ENCODE data around the gene PRPH.
"Not testable (repeated sequence)": the region's sequence is repeated elsewhere in the genome, so short reads cannot be mapped to it uniquely, and the experiment has no call there.

The PRPH gene

GRCh38 chr12:49276304-49277290, 18.4 kb upstream of the PRPH start:
- peak; percentile 43 for DNase-seq

GRCh38 chr12:49277466-49277865, 17.5 kb upstream of the PRPH start:
- peak; percentile 35 for DNase-seq

GRCh38 chr12:49279706-49280159, 15.2 kb upstream of the PRPH start:
- DNase-seq: peak; percentile 89

- not testable (repeated sequence) for DNase-seq
Observed at GRCh38 chr12:49280545-49280944, 14.4 kb upstream of the PRPH start.

- no peak for DNase-seq
Observed at GRCh38 chr12:49282302-49282701, 12.6 kb upstream of the PRPH start.

- DNase-seq: not testable (repeated sequence)
Observed at GRCh38 chr12:49282740-49283375, 12.1 kb upstream of the PRPH start.

- DNase-seq: no peak
Observed at GRCh38 chr12:49283541-49284429, 11.2 kb upstream of the PRPH start.

- DNase-seq: no peak
Observed at GRCh38 chr12:49284672-49285071, 10.3 kb upstream of the PRPH start.

- no peak for DNase-seq
Observed at GRCh38 chr12:49287876-49288275, 7.1 kb upstream of the PRPH start.

GRCh38 chr12:49288412-49288853, 6.5 kb upstream of the PRPH start:
- DNase-seq: peak; percentile 61

GRCh38 chr12:49288922-49289555, 5.9 kb upstream of the PRPH start:
- no peak for DNase-seq

GRCh38 chr12:49292729-49293055, 2.3 kb upstream of the PRPH start:
- DNase-seq: peak; percentile 79

GRCh38 chr12:49293056-49293956, 1.6 kb upstream of the PRPH start:
- peak; percentile 90 for DNase-seq

GRCh38 chr12:49294086-49294803, 702 bp upstream of the PRPH start:
- peak; percentile 71 for DNase-seq

GRCh38 chr12:49294804-49295081, 204 bp upstream of the PRPH start:
- no peak for DNase-seq

- peak; percentile 77 for DNase-seq
Observed at GRCh38 chr12:49296034-49296835, 1.3 kb downstream of the PRPH start.

GRCh38 chr12:49296836-49297694, 2.1 kb downstream of the PRPH start:
- peak; percentile 89 for DNase-seq

- no peak for DNase-seq
Observed at GRCh38 chr12:49297695-49298060, 2.7 kb downstream of the PRPH start.

- no peak for DNase-seq
Observed at GRCh38 chr12:49298160-49298559, 3.2 kb downstream of the PRPH start.
